HG02884 (cell line): ENCODE results near the gene ATXN2.
A peak's percentile ranks its signal among the peaks of the same experiment; 100 is the strongest.
"Not testable (repeated sequence)": the region's sequence is repeated elsewhere in the genome, so short reads cannot be mapped to it uniquely, and the experiment has no call there.

Source experiments
- ATAC-seq: cut with Tn5 transposase; IDR thresholded peaks from one replicate; pipeline ENCODE4 v1.9.1; 2021; ENCODE audit warnings: mild to moderate bottlenecking, moderate library complexity; ENCODE audit not compliant: unreplicated experiment

Gene ATXN2

GRCh38 chr12:111602348-111602747, 3.2 kb upstream of the ATXN2 start:
- ATAC-seq = no peak

DNA sequence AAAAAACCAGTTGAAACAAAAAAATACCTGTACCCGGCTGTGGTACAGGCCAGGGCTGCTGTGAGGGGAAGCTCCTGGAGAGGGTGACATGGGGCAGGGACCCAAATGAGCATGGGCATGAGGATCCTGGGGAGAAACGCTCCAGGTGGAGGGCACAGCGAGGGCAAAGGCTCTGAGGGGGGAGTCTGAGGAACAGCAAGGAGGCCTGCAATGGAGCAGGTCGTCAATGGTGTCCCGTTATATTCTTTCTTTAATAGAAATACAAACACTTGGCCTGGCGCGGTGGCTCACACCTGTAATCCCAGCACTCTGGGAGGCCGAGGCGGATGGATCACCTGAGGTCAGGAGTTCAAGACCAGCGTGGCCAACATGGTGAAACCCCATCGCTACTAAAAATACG, 1.9 kb upstream of the ATXN2 start:
- ATAC-seq = not testable (repeated sequence)

- no peak for ATAC-seq
Observed at GRCh38 chr12:111600205-111600642, 1.1 kb upstream of the ATXN2 start.

GRCh38 chr12:111599453-111600204, 514 bp upstream of the ATXN2 start:
- peak; percentile 64 for ATAC-seq

GRCh38 chr12:111597831-111598636, 1.1 kb downstream of the ATXN2 start:
- ATAC-seq = no peak

DNA sequence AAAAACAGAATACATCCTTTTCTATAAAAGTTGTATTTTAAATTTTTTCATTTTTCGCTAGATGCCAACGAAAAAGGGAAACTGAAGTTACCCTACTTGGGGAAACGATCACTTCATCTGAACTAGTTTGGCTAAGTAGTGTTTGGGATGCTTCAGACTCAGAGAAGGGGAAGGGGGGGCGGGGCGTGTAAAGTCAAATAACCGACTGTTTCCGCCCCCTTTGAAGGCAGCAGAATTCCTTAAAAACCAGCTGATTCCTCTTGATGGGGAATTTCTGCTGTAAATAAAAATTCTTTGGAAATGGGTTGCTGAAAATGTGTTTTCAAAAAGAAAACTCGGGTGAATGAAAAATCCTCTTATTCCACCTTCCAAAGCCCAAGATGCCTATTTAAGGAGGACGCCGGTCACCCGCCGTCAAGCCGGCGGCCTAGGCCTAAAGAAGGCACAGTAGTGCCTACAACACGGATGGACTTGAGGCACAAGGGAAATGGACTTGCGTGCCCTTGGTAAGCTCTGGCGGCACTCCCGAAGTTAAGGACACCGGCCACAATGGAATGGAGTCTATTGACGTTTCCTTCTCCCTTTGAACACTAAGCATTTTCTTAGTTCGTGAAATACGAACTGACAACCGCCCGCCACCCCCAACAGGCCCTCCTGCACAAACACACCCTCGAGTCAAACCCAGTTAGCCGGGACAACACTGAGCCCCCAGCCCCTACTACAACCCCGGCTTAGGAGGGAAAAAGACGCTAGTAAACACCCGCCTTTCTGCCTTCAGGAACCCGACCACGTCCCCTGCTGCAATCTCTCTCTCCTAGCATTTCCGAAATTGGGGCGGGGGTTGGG, 1.9 kb downstream of the ATXN2 start:
- no peak for ATAC-seq

- ATAC-seq = not testable (repeated sequence)
Observed at GRCh38 chr12:111595341-111595835, 3.7 kb downstream of the ATXN2 start.

DNA sequence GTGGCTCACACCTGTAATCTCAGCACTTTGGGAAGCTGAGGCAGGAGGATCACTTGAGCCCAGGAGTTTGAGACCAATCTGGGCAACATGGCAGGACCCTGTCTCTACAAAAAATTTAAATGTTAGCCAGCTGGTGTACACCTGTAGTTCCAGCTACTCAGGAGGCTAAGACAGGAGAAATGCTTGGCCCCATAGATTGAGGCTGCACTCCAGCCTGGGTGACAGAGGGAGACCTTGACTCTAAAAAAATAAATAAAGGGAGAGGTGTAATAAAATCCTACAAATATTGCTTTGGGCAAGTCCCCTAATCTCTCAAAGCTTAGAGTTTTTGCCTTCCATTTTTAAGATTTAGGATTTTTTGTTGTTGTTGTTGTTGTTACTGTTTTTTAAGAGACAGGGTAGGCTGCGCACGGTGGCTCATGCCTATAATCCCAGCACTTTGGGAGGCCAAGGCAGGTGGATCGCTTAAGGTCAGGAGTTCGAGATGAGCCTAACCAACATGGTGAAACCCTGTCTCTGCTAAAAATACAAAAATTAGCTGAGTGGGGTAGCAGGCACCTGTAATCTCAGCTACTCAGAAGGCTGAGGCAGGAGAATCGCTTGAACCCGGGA, 7.6 kb downstream of the ATXN2 start:
- ATAC-seq = not testable (repeated sequence)

DNA sequence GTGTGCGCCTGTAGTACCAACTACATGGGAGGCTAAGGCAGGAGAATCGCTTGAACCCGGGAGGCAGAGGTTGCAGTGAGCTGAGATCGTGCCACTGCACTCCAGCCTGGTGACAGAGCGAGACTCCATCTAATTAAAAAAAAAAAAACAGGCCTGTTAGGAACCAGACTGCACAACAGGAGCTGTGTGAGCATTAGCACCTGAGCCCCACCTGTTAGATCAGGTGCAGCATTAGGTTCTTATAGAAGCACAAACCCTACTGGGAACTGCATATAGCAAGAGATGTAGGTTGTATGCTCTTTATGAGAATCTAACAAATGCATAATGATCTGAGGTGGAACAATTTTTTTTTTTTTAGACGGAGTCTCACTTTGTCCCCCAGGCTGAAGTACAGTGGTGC, 8.6 kb downstream of the ATXN2 start:
- ATAC-seq = no peak

DNA sequence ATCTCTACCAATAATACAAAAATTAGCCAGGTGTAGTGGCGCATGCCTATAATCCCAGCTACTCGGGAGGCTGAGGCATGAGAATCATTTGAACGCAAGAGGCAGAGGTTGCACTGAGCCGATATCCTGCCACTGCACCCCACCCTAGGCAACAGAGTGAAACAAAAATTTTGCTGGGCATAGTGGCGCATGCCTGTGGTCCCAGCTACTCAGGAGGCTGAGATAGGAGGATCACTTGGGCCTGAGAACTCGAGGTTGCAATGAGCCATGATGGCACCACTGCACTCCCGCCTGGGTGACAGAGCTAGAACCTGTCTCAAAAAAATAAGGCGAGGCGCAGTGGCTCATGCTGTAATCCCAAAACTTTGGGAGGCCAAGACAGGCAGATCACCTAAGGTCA, 9.5 kb downstream of the ATXN2 start:
- ATAC-seq = no peak

- no peak for ATAC-seq
Observed at GRCh38 chr12:111588010-111588409, 11.1 kb downstream of the ATXN2 start.

DNA sequence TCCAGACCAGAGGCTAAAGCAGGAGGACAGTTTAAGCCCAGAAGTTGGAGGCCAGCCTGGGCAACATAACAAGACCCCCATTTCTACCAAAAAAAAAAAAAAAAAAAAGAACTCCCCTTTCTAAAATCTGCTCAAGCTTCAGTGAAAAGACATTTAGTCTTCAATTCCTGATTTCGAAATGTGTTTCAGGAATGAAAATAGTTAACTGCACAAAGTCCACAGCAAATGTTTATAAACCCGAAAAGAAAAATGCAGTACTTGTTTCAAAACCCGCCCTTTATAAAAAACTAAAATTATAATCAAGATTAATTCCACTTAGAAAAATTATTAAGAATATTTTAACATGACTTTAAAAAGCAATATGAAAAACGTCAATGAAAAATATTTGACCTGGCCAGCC, 12.1 kb downstream of the ATXN2 start:
- no peak for ATAC-seq

- ATAC-seq = no peak
Observed at GRCh38 chr12:111585690-111586089, 13.4 kb downstream of the ATXN2 start.

DNA sequence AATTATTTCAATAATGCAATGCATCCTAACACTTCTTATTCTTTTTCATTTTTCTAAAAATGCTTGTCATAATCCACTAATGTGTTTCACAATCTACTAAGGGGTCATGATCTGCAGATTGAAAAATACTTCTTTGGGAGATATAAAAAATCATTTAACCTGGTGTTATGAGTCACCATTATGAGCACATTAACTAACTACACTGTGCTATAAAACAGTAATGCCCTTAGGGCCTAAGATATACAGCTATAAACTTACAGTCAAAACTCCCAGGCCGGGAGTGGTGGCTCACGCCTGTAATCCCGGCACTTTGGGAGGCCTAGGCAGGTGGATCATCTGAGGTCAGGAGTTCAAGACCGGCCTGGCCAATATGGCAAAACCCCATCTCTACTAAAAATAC, 14.2 kb downstream of the ATXN2 start:
- no peak for ATAC-seq

DNA sequence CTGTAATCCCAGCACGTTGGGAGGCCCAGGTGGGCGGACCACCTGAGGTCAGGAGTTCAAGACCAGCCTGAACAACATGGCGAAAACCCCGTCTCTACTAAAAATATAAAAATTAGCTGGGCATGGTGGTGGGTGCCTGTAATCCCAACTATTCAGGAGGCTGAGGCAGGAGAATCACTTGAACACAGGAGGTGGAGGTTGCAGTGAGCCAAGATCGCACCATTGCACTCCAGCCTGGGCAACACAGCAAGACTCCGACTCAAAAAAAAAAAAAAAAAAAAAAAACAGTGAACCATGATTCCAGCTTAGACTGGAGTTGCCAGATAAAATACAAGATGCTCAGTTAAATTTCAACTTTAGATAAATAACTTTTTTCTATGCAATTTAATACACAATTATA, 15.6 kb downstream of the ATXN2 start:
- ATAC-seq = not testable (repeated sequence)

DNA sequence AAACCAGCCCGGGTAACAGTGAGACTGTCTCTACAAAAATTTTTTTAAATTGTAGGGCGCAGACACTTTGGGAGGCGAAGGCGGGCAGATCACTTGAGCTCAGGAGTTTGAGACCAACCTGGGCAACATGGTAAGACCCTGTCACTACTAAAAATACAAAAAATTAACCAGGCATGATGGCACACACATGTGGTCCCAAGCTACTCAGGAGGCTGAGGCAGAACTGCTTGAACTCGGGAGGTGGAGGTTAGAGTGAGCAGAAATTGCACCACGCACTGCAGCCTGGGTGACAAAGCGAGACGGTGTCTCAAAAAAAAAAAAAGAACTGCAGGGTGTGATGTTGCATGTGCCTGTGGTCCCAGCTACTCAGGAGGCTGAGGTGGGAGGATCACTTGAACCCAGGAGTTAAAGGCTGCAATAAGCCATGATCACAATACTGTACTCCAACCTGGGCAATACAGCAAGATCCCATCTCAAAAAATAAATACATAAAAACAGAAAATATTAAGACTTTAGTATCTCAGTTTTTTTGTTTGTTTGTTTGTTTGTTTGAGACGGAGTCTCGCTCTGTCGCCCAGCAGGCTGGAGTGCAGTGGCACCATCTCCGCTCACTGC, 16.9 kb downstream of the ATXN2 start:
- ATAC-seq = no peak

DNA sequence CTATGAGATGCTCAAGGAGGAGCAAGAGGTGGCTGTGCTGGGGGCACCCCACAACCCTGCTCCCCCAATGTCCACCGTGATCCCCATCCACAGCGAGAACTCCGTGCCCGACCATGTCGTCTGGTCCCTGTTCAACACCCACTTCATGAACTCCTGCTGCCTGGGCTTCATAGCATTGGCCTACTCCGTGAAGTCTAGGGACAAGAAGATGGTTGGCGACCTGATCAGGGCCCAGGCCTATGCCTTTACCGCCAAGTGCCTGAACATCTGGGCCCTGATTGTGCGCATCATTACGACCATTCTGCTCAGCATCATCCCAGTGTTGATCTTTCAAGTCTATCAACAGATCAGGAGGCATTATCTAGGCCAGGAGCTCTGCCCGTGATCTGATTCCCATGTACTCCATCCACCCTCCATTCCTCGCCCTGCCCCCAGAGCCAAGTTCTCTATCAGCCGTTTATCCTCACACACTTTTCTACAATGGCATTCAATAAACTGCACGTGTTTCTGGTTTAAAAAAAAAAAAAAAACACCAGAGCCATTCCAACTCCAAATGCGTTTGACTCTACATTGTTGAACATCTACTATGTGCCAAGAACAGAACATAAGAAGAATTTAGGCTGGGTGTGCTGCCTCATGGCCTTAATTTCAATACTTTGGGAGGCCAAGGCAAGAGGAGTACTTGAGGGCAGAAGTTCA, 17.5 kb downstream of the ATXN2 start:
- no peak for ATAC-seq

DNA sequence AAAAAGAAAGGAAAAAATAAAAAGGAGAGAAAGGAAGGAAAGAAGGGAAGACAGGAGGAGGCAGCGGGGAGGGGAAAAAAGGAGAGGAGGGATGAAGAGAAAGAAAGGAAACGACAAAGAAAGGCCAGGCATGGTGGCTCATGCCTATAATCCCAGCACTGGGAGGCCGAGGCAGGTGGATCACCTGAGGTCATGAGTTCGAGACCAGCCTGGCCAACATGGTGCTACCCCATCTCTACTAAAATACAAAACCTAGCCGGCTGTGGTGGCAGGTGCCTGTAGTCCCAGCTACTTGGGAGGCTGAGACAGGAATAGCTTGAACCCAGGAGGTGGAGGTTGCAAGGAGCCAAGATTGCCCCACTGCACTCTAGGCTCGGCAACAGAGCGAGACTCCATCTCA, 18.4 kb downstream of the ATXN2 start:
- ATAC-seq = no peak

GRCh38 chr12:111580119-111580425, 19.0 kb downstream of the ATXN2 start:
- no peak for ATAC-seq

GRCh38 chr12:111578971-111579340, 20.2 kb downstream of the ATXN2 start:
- no peak for ATAC-seq
